Measurements from ENCODE around the gene INPP5A.
"Not testable (repeated sequence)": the region's sequence is repeated elsewhere in the genome, so short reads cannot be mapped to it uniquely, and the experiment has no call there.

Gene INPP5A

DNA sequence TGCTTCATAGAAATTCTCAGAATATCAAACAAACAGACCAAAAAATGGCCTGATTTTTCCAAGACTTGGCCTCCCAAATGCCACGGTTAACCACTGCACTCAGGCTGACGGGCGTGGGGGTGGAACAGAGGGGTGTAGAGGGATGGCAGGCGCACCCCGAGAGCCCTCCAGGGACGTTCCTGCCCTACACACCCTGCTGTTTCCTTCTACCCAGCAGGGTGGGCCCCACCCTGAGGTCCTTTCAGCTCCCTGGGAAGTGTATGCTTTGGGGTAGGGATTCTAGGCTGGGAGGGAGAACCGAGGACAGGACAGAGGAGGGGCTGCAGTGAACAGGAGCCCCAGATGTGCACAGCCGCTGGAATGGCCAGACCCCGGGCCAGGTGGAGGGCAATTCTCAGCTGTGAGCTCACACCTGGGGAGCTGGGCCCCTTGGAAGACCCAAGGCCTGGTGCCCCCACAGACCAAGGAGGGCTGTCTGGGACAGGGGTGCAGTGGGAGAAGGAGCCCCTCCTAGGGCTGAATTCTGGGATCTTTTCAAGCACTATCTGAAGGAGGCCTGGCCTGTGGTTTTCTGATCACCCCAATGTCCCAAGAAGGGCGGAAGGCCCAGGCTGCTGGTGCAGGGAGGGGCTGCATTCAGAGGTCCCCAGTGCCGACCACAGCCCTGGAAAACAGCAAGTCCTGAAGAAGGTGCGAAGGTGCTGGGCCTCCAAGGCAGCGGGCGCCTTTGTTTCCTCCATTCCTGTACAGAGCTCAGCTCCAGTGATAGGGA, 32.9 kb upstream of the INPP5A start:
- no peak for DNase-seq

DNA sequence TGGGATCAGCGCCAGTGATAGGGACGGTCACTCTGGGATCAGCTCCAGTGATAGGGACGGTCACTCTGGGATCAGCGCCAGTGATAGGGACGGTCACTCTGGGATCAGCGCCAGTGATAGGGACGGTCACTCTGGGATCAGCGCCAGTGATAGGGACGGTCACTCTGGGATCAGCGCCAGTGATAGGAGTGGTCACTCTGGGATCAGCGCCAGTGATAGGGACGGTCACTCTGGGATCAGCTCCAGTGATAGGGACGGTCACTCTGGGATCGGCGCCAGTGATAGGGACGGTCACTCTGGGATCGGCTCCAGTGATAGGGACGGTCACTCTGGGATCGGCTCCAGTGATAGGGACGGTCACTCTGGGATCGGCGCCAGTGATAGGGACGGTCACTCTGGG, 32.0 kb upstream of the INPP5A start:
- DNase-seq: not testable (repeated sequence)

DNA sequence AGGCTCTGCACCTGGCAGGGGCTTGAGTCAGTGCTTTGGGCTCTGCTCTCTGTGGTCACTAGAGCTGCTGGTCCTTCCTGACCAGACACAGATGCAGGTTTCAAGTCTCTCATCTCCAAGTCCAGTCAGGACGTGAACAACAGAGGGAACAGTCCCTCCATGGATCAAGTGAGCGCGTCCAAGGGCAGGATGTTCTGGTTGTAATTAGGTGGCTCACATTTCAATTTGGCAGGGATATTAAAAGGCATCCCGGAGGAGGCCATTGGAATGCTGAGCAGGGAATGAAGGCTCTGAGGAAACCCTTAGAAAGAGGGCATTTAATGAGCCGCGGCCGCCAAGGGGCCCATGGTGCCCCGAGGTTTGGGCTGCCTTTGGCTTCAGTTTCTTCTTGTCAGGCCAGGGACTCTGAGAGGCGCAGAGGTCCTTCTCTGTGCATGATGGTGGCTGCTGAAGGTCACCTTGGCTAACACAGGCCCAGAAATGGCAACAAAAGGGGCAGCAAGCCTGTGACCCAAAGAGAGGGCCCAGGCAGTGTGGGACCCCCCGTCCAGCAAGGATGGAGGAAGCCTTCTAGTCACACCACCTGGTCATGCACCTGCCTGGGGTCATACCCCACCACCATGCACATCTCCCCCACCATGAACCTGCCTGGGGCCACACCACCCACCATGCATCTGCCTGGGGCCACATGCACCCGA, 30.7 kb upstream of the INPP5A start:
- no peak for DNase-seq

DNA sequence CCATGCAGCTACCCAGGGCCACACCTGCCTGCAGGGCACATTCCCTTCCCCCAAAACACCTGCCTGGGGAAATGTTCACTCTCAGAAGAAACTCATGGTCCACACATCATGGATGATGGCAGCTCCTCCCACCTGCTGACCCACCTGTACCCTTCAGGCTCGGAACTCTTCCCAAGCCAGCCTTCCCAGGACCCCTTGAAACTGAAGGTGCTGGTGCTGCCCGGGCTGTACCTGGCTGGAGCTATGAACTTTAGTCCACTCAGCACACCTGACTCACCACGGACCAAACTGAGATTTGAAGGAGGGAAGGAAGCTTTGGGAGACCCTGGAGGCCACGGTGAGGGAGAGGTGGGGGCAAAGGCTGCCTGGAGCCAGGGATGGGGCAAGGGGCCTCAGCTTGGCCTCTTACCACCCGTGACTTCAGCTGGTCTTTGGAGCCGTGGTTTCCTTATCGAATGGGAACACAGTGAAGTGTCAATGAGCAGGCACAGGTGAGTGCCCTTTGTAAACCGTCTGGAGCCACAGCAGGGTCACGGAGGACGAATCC, 30.1 kb upstream of the INPP5A start:
- DNase-seq: no peak

DNA sequence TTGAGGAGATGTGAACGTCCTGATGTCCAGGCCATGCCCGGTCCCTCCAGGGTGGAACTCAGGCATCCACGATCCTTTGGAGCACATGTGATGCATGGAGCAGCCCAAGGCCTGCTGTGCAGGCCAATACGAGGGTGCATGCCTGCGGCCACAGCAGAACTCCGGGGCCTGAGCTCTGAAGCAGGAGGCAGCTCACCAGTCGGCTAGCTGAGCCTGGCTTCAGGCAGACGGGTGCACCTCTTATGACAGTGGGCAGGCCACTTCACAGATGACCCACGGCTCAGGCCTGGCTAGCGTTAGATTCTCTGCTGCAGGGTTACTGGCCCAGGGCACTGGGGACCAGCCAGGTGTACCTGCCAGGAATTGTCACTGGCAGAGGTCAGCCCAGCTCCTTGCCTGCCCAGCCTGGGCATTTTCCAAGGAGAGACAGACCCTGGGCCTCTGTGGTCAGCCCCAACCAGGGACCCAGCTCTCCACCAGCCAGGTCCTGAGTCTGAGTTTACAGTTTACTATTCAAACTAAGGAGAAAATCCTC, 29.6 kb upstream of the INPP5A start:
- no peak for DNase-seq

DNA sequence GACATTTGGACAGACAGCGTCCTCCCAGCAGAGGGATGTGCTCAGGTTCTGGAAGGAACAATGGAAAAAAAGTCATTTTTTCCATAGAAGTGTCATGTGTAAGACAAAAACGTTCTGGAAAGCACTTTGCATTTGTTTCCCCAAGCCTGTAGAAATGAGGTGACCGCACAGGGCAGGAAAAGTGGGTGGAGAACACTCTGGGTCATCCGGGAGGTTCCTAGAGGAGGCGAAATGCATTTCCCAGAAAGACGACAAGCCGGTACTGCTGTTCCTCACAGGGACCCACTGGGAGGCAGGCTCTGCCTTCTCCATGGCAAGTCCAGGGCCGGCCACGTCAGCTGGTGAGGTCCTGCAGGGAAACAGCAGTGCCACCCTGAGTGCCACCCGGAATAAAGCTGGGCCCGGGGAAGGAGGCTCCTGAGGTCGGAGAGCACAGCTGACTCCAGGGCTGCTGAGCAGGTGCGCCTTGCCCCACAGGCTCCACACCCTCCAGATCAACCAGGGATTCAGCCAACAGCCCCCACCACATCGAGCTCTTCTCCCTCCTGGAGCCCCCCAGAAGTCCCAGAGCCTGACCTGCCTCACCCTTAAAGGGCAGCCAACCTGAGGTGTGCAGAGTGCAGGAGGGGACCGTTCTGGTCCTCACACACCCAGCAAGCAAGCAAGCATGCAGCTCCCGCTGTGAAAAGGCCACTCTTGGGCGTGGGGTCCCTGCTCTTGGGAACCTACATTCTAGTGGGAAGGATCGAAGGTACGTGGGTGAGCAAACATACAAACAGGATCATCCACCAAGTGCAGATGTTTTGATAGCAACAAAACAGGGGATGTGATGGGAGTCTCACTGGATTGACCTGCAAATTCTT, 28.8 kb upstream of the INPP5A start:
- DNase-seq: no peak

DNA sequence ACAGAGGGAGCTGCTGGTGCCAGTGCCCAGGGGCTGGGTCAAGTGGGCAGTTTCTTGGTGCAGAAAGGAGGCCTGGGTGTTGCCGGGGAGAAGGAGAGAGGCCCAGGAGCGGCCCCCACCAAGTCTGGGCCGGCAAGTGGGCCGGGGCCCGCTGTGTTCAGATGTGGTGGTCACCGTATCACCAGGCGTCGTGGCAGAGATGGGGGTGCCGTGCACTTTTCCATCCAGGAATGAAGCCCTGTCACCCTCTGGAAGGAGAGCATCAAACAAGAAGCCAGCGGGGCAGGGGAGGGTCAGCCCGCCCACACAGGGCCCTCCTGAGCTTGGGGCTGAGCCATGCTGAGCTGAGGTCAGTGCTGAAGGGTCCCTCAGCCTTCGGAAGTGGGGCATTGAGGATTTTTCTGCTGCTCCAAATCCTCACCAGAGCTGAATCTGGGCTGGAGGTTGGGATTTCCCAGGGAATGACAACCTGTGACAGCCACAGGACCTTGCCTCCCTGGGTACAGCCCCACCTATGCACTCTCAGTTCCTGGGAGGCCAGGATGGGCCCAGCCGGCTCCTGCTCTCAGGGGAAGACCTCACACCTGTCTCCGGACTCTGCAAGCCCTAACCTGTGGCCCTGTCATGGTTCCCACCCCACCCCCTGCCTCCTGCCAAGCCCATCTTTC, 27.9 kb upstream of the INPP5A start:
- DNase-seq: no peak

DNA sequence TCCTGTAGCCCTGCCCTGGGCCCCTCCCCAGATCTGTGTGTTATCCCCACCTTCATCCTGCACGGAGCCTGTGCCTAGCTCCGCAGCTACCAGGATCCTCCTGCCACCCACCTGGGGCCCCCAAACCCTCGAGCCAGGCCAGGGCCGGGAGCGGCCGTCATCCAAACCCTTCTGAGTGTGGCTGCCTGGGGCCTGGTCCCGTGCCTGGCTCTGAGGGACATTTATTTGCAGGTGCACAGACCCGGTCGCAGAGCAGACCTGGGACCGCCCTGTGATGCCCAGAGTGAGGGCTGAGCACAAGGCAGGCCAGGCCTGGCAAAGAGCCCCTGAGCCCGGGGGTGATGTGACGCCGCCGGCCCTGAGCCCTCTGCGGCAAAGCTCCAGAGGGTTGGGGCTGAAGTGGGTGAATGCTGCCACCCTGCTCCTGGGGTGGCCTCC, 27.4 kb upstream of the INPP5A start:
- no peak for DNase-seq

DNA sequence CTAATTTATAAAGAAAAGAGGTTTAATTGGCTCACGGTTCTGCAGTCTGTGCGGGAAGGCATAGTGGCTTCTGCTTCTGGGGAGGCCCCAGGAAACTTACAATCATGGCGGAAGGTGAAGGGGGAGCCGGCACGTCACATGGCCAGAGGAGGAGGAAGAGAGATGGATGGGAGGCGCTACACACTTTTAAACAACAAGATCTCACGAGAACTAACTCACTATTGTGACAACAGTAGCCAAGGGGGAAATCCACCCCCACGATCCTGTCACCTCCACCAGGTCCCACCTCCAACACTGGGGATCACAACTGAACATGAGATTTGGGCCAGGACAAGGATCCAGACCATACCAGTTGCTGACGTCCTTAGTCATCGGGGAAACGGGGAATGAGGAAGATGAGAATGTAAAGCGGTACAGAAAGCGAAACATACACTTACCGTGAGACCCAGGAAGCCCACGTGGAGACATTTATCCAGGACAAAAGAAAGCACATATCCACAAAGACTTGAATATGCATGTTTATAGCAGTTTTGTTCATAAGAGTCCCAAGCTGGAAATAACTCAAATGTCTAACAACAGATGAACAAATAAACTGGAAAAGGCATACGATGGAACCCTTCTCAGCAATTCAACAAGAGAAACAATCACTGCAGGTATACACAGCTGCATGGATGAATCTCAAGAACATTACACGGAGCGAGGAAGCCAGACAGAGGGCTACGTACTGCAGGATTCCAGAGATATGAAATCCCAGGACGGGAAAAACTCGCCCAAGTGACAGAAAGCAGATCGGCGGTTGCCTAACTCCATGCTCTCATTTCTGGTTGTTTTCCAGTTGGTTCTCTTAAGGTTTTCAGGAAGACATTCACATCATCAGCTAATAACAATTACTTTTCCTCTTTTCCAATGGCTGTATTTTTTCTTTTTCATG, 26.2 kb upstream of the INPP5A start:
- no peak for DNase-seq

DNA sequence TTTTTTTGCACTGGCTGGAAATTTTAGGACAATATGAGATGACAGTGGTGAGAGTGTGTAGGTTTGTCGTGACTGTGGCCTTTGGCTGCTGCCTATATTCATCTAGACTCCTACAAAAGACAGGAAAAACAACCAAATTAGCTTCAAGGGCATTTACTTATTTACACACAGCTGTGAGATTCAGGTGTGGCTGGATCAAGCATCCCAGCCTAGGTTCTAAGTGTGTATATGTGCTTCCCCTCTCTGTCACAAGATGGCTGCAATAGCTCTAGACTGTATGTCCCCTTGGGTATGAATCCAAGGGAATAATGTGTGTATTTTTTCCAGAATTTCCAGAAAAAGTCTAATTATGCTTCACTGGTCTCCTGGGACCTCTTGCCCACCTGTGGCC, 25.5 kb upstream of the INPP5A start:
- no peak for DNase-seq

DNA sequence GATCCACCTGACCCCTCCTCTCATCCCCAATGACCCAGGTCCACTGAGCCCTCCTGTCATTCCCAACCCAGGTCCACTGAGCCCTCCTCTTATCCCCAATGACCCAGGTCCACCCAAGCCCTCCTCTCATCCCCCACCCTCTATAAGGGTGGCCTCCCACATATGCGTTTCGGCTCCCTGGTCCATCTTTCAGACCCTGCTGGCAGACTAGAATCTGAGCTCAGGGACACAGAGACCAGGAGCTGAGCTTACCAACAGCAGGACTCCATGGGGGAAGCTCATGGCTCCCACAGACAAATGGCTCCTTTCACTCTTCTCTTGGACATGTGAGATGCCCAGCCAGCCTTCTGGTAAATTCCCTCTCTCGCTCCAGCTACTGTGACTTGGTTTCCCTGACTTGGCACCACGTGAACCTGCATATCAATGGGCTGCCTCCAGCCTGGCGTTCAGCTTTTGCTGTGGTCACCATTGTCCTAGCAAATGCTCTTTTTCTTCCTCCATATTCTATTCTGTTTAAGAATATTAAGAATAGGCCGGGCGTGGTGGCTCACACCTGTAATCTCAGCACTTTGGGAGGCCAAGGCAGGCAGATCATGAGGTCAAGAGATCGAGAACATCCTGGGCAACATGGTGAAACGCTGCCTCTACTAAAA, 24.8 kb upstream of the INPP5A start:
- DNase-seq: no peak

DNA sequence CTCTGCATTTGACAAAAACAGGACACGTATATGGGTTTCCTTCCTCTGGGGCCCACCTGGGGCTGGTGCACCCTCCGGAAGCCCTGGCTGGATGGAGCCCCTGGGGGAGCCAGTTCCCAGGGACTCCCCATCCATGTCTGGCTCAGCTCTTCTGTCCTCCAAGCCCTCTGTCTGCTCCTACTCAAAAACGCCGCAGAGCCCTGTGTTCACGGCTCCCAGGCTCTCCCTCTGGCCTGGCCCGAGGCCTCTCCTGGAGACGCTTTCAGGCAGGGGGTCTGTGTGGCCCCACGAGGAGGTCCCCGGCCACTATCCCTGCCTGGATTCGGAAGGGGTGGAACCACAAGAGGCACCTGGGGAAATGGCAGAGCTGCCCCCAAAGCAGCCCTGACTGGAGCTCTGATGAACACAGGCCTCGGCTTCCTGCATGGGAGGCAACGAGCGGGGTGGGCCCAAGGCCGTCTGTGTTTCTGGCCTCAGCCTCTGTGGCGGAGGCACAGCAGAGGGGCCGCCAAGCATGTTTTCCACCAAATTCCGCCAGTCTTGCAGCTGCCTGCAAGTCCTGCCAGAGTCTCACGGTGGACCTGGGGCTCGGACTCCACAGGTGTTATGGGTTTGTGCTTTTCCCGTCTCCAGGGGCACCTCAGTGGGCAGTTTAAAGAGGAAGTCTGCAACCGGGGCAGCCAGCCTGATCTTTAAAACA, 22.6 kb upstream of the INPP5A start:
- no peak for DNase-seq

DNA sequence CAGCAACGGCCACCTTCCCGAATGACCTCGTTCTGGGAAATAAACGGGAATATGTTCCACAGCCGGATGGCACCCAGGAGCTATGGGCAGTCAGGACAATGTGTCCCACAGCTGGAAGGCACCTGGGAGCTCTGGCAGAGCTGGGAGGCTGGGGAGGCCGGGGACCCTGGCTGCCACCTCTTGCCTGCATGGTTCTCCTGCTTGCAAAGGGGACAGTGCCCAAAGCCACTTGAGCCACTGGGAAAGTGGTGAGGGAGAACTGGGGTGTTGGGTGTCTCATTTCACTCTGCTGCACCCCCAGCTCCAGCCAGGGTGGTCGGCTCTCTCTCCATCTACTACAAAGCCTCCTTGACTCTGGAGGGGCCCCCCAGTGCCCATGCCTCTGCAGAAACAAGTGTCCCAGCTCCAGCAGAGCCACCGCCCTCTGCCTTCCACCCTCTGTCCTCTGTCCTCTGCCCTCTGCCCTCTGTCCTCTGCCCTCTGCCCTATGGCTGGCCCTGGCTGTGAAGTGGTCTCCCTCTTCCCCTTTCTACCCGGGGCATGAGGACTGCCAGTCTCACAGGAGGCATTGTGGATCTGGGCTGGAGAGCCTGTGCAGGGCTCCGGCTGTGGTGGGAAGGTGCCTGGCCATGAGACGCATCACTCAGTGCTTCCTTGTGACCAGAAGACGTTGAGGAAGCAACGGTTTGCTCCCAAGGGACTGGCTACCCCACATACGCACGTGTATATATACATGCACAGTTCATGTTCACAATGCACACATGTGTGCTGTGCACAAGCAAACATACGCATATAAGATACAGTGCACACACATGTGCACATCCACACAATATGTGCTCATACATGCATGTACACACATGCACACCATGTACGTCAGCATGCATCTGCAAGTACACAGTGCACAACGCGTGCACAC, 21.5 kb upstream of the INPP5A start:
- DNase-seq: no peak

DNA sequence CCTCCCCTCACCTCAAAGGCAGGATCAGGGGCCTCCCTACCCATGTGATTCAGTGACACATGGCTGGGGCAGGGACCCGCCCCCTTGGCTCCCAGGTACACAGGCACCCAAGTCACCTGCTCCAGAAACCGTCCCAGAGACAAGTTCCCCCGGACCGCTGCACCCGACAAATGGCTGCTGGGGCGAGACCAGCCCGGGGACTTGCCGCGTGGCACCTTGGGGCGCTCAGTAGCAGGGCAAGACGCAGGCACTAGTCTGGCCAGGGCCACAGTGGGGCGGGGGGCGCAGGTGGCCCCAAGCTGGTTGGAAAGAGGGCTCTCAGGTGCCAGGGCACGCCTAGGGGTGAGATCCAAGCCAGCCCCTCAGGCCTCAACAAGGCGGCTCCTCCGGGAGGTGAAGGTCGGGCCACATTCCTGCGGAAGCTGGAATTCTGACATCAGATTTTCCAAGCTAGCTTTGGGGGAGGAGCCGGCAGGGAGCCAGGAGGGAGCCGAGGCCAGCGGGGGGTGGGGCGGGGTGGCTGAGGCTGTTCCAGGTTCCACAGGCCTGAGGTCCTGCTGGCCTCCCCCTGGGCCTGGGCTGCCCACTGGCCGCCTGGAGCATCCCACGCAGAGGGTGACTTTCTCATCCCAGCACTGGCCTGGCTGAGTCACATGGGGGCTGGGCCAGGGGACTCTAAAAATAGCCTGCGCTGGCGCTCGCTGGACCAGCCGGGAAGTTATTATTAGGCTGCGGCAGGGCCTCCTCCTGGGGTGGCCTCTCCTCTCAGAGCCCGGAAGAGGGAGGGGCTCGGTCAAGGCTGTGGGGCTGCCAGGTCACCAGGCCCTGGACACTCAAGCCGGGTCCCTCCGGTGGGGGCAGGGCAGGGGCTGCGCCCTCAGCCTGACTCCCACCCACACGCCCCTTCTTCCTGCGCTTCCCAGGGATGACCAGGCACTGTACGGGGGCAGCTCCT, 20.5 kb upstream of the INPP5A start:
- no peak for DNase-seq

DNA sequence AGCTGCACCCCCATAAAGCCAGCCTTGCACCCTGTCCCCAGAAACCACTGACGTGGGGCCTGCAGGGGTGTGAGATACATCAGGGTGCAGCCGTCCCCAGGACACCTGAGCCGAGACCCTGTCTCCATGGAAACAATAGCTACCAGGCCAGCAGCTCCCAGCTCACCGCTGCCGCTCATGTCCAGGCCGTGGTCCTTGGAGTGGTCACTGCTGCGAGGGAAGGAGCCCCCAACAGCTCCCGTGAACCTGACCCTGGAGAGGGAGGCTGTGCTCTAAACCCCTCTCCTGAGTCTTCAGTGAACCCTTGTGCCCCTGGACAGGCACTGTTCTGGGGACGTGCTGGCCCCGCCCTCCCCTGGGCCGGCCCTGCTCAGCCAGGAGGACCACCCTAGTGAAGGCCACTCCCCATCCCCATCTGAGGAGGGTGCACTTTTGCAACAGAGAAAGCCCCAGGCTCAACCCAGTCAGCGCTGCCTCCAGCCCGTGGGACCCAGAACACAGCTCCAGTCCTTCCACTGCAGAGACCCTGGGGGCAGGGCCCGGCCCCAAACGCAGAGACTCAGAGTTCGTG, 19.6 kb upstream of the INPP5A start:
- DNase-seq: no peak

DNA sequence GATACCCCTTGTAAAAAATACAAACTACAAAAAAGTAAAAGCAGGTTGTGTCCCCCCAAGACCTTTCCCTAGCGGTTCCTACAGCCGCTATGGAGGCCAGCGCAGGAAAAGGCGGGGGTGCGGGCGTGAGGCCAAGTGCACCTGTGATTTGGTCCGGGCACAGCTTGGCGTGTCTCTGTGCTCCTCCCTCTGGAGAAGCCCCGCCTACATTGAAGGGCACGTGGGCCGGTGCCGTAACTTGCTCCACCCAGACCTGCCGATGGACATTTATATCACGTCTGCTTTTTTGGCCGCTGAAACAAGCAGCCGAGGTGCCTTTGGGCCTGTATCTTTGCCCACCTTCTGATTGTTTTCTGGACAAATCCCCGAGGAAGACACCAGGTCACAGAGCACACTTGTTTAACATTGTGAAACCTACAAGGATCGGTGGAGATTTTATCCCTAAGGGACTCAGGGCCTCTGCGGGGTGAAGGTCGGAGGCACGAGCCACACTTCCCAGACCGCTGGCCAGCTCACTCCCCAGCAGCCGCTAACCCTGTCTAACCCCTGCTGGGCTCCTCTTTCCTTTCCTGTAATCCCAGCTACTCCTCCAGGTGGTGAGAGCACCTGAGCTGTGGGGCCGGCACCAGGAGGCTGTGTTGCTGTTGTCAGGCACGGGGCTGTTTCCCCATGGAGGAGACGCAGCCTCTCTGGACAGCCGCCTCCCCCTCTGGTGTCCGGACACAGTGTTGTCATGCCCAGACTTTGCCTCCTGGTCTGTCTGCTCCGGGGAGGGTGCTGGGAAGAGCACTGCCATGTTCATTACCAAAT, 18.8 kb upstream of the INPP5A start:
- DNase-seq: no peak
